ENCODE measurements around the gene FTL. TPM values are rescaled to one million over a fixed set of nuclear protein-coding genes. Genes with fewer than 3 reads are reported as not detected.
"Not testable (repeated sequence)": the region's sequence is repeated elsewhere in the genome, so short reads cannot be mapped to it uniquely, and the experiment has no call there.

The FTL gene
- total RNA-seq, 1 donor from 2014 or later: 888 TPM

GRCh38 chr19:48920949-48921348 is 44.2 kb upstream of the FTL start:
- ATAC-seq (ENCODE audit: low read depth) (no peak), DNase-seq (no peak)
- Mint-ChIP-seq H3K4me1 (peaks cover 11% of the 10 kb centered on the region), H3K4me3 (no peak overlapping the region), H3K36me3 (ENCODE audit: low read depth) (peaks cover 36% of the 10 kb centered on the region), H3K27me3 (no peaks in the 10 kb centered on the region), H3K9me3 (no peaks in the 10 kb centered on the region), H3K27ac (no peak overlapping the region)
- ChIA-PET POLR2A (no interaction called here), CTCF (no interaction called here)
- intact Hi-C loops (cut with micrococcal nuclease): no loop called here
- TF ChIP-seq CTCF (IDR thresholded peaks at IDR 0.05): no peak

DNA sequence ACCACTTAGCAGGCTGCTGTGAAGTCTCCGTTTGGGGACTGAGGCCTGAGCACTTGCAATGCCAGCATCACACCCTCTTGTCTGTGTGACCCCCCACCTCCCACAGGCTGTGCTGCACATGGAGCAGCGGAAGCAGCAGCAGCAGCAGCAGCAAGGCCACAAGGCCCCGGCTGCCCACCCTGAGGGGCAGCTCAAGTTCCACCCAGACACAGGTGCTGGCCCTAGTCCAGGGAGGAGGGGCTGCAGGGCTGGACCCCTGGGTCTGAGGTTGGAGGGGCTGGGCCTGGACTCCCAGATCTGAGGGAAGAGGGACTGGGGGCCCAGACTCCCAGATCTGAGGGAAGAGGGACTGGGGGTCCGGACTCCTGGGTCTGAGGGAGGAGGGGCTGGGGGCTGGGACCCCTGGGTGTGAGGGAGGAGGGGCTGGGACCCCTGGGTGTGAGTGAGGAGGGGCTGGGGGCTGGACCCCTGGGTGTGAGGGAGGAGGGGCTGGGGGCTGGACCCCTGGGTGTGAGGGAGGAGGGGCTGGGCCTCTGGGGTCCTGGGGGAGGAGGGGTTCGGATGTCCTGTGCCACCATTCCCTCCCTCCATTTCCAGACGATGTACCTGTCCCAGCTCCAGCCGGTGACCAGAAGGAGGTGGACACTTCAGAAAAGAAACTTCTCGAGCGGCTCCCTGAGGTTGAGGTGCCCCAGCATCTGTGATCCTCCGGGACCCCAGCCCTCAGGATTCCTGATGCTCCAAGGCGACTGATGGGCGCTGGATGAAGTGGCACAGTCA is 43.2 kb upstream of the FTL start:
- POLR2A ChIA-PET: no interaction called here
- intact Hi-C loops (cut with micrococcal nuclease): no loop called here
- CTCF ChIA-PET: no interaction called here
- no peaks in the 10 kb centered on the region for H3K9me3 Mint-ChIP-seq
- no peaks in the 10 kb centered on the region for H3K27me3 Mint-ChIP-seq
- H3K36me3 Mint-ChIP-seq (ENCODE audit: low read depth): peaks cover 32% of the 10 kb centered on the region
- H3K4me3 Mint-ChIP-seq: no peak overlapping the region
- peaks cover 11% of the 10 kb centered on the region for H3K4me1 Mint-ChIP-seq
- no peak for TF ChIP-seq CTCF (IDR thresholded peaks at IDR 0.05)
- no peak overlapping the region for H3K27ac Mint-ChIP-seq
- ATAC-seq (ENCODE audit: low read depth) (no peak), DNase-seq (no peak)

- intact Hi-C loops (cut with micrococcal nuclease): no loop called here
- ATAC-seq (ENCODE audit: low read depth): no peak
Observed at GRCh38 chr19:48922548-48923490, 42.3 kb upstream of the FTL start.

GRCh38 chr19:48925240-48925843 is 39.8 kb upstream of the FTL start:
- Mint-ChIP-seq H3K9me3 (no peaks in the 10 kb centered on the region), H3K4me3 (no peak overlapping the region), H3K27me3 (no peaks in the 10 kb centered on the region), H3K4me1 (no peaks in the 10 kb centered on the region), H3K36me3 (ENCODE audit: low read depth) (peaks cover 19% of the 10 kb centered on the region), H3K27ac (no peak overlapping the region)
- ATAC-seq (ENCODE audit: low read depth) (no peak), DNase-seq (no peak)
- intact Hi-C loops (cut with micrococcal nuclease): no loop called here
- POLR2A ChIA-PET: interaction anchor here (0.6 kb wide), 2 partner anchors 54 to 77 kb away, joined by 6 read pairs; no protein-coding TSS in a partner anchor
- CTCF ChIA-PET: no interaction called here
- TF ChIP-seq CTCF (IDR thresholded peaks at IDR 0.05): no peak

More at GRCh38 chr19:48922548-48923490, 42.3 kb upstream of the FTL start:
- POLR2A ChIA-PET: interaction anchor here (0.6 kb wide), 1 partner anchor 827 kb away, joined by 10 read pairs; no protein-coding TSS in a partner anchor
- H3K27ac Mint-ChIP-seq: no peak overlapping the region
- H3K4me3 Mint-ChIP-seq: no peak overlapping the region
- no peaks in the 10 kb centered on the region for H3K27me3 Mint-ChIP-seq
- no peak for DNase-seq
- no peaks in the 10 kb centered on the region for H3K9me3 Mint-ChIP-seq
- CTCF ChIA-PET: no interaction called here
- TF ChIP-seq CTCF (IDR thresholded peaks at IDR 0.05): no peak
- peaks cover 9% of the 10 kb centered on the region for H3K4me1 Mint-ChIP-seq
- peaks cover 32% of the 10 kb centered on the region for H3K36me3 Mint-ChIP-seq (ENCODE audit: low read depth)

- H3K4me1 Mint-ChIP-seq; H3K9me3 Mint-ChIP-seq; H3K27me3 Mint-ChIP-seq; H3K4me3 Mint-ChIP-seq; ATAC-seq (ENCODE audit: low read depth); CTCF ChIA-PET; DNase-seq; H3K27ac Mint-ChIP-seq; intact Hi-C loops (cut with micrococcal nuclease): not testable (repeated sequence)
- POLR2A ChIA-PET: interaction anchor here (0.6 kb wide), 1 partner anchor 16 kb away, joined by 4 read pairs; no protein-coding TSS in a partner anchor
- peaks cover 17% of the 10 kb centered on the region for H3K36me3 Mint-ChIP-seq (ENCODE audit: low read depth)
Observed at GRCh38 chr19:48925890-48926289, 39.2 kb upstream of the FTL start.

Data from activated B cell treated with CpG ODN at 0.5 μM for 24 hours (primary cell).